Measurements from ENCODE around the gene CTDSPL.

CTDSPL gene

DNA sequence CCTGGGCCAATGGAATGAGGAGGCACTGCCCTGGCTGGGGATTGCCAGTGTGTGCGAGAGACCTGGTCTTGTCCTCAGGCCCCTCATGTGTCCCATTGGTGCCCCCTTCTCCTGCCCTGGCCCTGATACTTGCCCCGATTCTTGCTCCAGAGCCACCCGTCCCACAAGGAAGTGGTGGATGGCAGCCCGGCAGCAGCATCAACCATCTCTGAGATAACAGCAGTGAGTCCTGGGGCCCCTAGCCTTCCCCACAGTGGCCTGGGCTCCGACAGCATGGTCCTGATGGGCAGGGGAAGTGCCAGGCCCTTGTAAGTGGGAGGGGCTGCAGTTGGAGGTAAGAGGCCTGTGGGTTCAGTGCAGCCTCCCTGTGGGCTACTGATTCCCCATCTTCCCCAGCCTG, 144.4 kb downstream of the CTDSPL start:
- DNase-seq, result no peak

DNA sequence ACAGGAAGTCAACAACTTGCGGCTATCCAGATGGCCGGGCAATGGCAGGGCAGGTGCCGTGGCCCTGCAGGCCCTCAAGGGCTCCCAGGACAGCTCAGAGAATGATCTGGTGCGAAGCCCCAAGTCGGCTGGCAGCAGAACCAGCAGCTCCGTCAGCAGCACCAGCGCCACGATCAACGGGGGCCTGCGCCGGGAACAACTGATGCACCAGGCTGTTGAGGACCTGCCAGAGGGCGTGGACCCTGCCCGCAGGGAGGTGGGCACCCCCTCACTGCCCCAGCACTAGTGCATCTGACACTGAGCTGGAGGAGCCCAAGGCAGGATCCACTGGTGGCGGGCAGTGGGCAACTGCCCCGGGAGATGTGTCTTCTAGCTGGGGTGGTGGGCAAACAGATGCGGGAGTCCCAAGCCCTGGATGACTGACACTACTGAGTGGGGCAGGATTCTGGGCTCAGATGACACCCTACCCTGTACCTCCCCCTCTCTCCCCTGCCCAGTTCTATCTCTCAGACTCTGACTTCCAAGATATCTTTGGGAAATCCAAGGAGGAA, 144.8 kb downstream of the CTDSPL start:
- DNase-seq, result no peak

DNA sequence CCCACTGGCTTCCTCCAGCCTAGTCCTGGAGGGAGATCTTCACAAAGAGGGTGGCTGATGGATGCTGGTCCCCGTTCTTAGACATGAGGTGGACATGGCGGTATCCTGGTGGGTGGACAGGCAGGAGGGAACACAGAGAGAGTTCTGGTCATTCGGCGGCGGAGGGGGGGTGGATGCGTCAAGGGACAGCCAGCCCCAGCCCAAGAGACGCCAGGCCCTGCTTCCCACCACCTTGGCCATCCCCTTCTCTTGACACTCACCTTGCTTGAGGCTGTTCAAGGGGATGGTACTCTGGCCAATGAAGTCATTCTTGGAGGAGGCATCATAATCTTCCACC, 146.0 kb downstream of the CTDSPL start:
- DNase-seq, result no peak

DNA sequence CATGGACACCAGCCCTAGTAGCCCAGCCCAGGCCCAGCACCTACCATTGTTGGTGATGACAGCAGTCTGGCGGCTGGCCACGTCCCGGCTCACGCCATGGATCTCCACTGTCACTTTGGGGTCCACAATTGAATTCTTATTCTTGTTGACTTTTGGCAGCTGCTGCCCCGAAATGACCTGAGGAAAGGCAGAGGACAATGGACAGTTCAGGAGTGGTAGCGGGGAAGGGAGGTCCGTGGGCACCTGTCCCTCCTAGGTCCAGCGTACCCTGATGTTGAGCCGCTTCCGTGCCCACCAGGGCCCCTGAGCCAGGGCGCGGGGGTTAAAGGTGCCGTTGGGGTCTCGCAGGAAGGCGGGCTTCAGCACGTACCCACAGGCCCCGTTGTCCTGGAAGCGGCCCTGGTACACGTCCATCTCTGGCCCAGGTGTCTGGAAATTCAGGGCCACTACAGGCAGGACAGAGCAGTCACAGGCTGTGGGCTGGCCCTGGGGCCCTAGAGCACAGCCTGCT, 146.6 kb downstream of the CTDSPL start:
- DNase-seq, result no peak

DNA sequence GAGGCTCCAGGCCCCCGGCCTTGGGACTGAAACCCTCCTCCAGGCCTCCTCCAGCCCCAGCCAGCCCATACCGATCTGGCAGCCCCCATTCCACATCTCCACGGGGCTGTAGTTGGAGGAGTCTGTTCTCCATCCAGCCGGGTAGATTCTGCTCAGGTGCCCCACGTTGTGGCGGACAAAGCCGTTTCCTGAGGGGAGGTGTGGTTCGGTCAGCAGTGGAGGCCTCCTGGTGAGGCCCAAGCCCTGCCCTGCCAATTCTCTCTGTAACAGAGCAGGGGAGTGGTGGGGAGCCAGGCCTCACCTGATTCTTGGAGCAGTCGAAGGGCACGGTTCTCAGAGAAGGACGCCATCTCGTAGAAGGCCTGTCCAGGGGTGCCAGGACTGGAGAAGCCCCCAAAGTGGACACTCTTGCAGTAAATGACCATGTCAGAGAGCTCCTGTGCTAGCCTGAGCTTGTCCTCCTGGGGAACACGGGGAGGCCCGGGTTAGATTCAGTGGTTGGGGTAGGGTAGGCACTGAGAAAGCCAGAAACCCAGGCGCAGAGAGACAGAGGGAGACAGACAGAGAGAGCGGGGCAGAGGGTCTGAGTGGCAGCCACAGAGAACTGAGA, 147.4 kb downstream of the CTDSPL start:
- no peak for DNase-seq

DNA sequence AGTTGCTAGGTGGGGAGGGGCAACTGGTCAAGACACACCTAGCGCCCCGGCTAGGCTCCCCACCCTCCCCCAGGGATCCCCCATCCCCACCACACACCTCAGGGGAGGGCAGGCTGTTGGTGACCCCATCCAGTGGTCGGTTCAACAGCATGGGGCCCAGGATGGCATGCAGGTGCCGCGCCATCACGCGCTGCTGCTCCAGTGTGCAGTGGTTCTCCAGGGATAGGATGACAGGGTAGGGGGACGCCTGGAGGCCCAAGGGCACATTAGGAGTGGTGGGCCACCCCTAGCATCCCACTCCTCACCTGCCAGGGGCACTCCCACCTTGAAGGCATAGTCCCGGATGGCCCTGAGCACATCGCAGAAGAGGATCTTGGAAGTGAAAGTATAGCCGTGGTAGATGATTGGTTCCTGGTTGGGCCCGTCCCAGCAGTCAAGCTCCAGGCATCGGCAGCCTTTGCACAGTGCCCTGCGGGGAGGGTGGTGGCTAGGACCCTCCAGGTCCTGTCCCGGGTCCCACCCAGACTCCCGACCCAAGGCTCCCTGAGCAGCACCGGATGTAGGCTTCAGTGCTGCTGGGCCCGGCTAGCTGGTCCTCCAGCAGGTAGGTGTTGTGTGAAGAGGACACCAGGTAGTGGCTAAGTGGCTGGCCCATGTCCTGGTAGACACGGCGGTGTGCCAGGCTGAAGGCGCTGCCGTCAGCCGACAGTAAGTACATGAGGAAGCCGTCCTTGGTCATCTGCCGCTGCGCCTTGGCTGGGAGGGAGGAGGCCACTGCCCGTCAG, 148.3 kb downstream of the CTDSPL start:
- DNase-seq, result no peak

DNA sequence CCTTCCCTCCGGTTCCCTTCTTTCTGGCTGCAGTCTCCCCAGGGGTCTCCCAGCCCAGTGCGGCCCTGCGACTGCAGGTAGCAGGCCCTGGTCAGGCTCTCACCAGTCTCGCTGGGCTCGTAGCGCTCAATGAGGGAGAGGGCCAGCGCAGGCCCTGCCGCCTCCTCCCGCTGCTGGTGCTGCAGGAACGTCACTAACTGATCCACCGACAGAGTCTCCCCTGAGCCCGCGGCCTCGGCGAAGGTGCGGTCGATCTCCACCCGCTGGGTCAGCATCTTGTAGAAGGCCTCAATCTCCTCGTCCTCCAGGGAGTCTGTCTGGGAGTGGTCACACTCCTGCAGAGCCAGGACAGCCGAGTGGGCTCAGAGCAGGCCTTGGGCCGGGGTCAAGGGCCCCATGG, 149.4 kb downstream of the CTDSPL start:
- DNase-seq, result no peak

DNA sequence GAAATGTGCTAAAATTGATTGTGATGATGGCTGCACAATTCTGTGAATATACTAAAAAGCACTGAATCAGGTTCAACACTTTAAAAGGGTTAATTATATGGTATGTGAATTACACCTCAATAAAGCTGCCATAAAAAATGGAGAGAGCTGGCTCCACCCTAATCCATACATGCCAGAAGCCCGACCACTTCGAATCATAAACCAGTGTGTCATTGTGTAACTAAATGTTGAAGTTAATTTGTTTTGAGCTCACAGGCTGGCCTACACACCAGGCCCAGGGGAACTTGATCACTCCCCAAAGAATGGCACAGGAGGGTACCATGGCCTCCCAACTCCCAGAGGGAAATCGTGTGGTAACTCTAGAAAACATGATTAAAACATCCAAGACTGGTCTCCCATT, 153.8 kb downstream of the CTDSPL start:
- DNase-seq, result no peak

DNA sequence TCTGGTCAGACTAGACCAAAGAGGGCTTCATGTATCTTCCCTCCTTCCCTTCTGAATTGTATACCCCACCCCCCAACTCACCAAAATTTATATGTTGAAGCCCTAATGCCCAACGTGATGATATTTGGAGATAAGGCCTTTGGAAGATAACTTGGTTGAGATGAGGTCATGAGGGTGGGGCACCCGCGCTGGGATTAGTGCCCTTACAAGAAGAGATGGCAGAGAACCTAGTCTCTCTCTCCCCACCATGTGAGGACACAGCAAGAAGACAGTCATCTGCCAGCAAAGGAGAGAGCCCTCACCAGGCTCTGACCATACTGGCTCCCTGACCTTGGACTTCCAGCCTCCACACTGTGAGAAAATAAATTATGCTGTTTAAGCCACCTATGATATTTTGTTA, 154.3 kb downstream of the CTDSPL start:
- no peak for DNase-seq

DNA sequence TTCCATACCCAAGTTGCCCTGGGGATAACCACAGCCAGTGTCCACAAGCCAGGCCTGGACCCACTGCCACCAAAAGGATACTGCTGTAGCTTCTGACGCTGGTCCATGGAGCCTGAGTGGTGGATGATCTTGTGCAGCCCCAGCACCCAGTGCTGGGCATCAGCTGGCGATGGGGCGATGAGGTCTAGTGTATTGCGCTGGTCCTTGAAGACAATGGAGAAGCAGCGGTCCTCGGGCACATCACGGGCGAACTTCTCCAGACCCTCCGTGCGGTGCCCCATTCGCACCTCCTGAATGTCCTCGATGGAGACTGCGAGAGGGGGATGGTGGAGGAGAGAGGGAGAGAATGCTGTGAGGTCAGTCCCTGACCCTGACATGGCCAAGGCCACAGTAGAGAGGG, 154.7 kb downstream of the CTDSPL start:
- DNase-seq, result no peak

DNA sequence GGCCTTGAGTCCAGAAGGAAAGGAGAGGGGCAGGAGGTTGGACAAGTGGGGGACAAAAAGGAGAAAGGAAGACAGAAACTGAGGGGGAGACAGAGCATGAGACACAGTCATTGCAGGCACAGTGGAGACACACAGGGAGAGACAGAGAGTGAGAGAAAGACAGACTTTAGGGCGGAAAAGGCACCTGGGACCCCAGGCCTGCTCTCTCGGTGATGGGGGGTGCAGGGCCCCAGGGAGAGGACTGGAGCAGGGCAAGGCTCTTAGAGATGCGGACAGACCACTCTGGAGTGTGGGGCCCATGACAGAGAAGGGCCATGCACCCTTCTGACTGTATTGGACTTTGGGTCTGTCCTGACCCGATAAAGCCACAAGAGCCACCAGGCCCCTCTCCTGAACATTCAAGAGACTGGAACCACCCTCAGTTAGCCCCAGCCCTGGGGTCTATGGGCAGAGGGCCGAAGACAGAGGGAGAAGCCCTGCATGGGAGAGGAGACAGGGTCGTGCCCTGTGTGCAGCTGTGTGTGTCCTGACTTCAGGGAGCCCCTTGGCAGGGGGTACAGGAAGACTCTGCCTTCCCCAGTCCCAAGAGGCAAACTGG, 155.3 kb downstream of the CTDSPL start:
- DNase-seq, result no peak

DNA sequence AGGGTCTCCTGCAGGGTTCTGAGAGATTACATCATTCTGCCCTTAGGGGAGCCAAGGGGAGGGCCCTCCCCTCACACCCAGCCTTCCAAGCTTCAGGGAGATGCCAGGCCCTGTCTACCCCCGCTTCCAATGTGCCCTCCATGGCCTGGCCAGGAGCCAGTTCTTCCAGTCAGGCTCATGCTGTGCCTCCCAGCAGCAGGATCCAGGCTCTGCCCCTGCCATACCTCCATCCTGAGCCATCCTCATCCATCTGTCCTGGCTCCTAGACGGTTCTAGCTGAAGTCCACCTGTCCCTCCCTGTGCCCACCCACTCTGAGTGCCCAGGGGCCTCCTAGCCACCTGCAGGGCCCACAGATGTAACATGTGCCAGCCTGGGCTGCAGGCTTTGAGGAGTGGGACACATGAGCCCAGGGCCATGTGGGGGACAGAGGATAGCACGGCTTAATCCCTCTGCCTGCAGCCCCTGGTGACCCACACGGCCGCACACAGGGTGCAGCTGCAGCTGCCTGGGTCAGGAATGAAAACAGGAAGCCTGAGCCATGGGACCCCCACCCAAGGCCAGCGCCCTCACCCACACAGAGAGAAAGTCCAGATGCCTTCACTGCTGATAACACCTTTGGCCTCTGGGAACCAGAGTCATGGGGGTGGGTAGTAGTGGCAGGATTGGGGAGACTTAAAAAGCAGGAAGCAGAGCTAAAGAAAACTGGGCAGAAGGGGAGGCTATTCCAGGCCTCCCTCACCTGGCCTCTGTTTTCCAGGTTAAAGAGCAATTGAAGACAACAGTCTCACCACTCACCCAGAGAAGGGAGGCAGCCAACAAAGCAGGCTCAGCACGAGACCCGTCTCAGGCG, 156.0 kb downstream of the CTDSPL start:
- DNase-seq, result no peak

DNA sequence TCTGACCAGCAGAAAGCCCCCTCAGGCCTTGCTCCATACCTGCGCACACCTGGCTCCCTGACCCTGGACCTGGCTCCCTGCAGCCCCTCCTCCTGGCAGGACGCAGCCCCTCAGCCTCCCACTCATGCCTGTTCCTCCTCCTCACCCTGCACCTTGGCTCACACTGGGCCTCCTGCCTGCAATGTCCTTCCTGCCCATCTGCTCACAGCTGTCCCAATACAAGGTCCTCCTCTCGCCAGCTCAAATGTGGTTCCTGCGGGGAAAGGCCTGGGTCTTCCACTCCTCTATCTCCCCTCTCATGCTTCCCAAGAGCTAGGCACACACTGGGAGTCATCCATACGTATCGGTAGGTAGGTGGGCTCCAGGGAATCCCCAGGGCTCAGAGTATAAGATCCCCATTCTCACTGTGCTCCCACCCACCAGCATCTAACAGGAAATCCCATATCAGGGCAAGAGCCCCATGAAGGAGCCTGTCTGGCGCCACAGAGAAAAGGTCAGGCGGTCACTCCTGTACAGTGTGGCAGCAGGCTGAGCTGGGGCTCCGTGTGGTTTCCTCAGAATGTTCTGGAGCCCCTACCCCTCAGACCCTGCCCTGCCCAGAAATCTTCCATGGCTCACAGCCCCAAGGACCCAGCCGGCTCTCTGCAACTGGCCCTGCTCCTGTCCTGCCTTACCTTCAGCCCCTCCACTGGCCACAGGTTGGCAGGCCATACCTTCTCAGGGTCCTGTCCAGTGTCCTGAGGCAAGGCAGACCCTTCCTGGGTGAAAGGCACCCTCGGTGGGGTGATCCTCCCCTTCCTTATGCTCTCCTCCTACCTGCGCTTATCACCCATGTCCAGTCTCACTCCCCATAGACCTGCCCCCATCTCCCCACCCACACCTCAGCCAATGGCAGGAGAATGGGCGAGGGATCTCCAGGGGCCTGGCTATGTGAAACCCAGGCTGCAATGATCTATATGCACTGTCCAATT, 156.9 kb downstream of the CTDSPL start:
- DNase-seq, result no peak

DNA sequence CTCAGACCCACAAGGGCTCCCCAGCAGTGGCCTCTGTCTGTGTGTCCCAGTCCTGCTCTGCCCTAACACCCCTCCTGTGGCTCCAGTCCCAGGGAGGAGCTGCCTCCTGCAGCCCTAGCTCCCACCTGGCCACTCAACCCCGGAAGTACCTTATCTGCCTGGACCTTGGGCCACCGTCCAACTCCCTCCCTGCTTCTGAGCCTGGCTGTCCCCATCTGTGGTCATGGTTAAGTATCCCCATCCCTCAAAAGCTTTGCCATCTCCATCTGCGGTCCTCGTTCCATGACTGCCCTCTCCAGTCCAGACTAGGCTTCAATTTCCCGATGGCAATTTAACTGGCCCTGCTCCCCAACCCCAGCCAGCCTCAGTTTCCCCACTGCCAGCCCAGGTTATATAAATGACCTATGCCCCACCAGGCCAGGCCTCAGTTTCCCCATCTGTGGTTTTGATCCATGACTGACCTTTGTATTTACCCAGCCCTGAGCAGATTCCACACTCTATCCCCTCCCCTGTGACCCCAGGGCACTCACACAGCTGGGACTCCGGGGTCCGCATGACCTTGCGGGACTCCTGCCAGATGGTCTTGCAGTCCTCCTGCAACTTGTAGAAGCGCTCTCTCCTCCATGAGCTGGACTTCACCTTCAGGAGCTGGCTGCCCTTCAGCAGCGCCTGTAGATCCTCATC, 158.1 kb downstream of the CTDSPL start:
- DNase-seq, result no peak

DNA sequence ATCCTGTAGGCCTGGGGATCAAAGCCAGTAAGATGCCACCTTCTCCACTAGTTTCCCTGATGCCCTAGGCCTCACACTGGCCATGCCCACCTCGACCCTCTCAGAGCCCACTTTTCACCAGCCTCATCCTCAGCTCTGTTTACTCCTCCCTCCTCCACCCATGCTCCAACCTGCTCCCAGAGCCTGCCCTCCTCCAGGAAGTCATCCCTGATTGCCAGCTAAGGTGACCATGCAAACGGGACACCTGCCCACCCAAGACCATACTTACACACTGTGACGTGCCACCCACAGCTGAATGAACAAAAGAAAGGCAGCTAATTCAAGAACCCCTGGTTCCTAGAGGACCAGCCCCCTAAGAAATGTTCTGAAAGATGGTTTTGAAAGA, 158.7 kb downstream of the CTDSPL start:
- no peak for DNase-seq

DNA sequence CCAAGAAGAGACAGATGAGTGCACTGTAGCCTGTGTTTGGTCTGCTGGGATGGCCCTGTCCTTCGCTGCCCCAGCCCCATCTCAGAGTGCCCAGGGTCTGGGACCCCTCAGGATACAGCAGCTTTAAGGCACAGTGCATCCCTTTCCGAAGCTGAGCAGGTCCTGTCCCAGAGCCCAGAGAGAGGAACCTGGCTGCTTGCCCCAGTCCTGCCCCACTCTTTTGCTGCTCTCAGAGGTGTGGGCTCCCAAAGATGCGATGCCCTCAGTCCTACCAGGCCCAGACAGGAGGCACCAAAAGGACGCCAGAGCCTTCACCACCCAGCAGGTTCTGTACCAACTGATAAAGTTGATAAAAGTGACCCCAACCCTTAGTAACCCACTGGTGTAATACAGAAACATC, 159.5 kb downstream of the CTDSPL start:
- no peak for DNase-seq

DNA sequence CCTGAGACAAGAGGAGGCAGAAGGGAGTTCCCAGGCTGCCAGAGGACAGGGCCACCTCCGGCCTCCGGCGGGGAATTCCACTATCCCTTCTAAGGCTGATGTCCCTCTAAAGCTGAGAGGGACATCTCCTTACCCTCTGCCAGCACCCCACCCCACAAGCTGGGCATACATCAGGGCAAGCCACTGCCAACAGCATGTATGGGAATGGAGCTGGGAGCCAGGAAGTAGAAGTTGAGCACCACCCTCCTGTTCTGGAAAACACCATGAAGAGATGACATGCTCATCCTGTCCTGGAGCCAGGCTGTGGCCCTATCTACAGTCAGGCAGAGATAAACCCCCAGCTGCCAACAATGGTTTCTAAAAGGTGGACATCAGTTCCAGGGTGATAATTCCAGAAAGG, 160.6 kb downstream of the CTDSPL start:
- DNase-seq, result no peak

DNA sequence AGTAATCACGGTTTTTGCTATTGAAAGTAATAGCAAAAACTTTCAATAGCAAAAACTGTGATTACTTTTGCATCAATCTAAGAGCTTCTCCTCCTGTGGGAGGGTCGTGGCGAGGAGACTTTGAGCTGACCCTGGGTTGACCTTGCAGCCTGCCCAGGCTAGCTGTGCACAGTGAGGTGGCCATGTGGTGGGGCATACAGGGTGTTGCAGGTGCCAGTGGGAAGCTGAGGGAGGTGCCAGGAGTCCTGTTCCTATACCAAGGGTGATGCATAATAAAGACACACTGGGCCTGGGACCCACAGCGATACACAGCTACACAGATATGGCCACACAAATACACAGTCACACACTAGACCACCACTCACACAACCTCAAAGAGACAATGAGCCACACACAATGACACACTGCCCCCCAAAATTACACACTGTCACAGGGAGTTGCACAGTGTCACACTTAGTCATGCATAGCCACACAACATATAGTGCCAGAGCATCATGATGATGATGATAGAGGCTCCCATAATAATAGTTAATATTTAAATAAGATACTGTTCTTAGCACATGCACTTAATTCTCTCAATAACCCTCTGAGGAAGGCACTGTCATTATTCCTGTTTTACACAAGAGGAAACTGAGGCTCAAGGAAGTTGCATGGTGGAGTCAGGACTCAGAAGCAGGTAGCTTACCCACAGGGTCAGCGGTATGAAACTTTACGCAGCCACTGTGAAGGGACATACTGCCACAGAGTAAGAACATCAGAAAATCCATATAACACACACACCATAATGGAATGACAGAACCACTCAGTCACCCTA, 161.4 kb downstream of the CTDSPL start:
- DNase-seq, result no peak

DNA sequence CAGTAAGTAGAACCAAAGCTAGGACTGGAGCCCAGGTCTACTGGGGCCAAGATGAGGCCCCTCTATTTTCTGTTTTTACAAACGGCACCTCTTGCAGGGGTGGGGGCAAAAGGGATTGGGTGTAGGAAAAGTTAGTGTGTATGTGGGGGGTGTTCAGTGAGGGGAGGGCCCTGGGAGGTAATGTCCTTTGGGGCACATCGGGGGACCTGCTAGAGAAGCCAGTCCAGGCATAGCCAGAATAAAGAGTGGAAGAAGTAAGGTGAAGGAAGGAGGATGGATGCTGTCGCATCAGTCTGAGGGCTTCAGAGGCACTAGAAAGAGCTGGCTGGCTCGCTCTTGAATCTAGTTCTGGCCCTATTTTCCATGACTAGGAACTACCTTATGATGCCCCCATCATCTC, 165.2 kb downstream of the CTDSPL start:
- no peak for DNase-seq

All from SW 1271 (cell line).